Loucy (cell line): ENCODE results near the gene PRRX2.

Experiments
- H2AFZ ChIP-seq: fragments of 200-600 bp; sonication (generic); 2 replicates; pipeline ENCODE4 v1.6.0; 2016; ENCODE audit warnings: antibody characterized with exemption, mild to moderate bottlenecking, low read length, moderate library complexity
- H3F3A ChIP-seq: fragments of 200-600 bp; 2 replicates; pipeline ENCODE4 v1.6.0; 2016; ENCODE audit warnings: antibody characterized with exemption, low read depth, mild to moderate bottlenecking
- H3K27me3 ChIP-seq: fragments of 200-600 bp; sonication (generic); 2 replicates; pipeline ENCODE4 v1.6.1; 2014; ENCODE audit warnings: low read length, mild to moderate bottlenecking; ENCODE audit not compliant: insufficient read depth, poor library complexity, severe bottlenecking
- H3K36me3 ChIP-seq: fragments of 200-600 bp; sonication (generic); 2 replicates; pipeline ENCODE4 v1.6.1; 2016; ENCODE audit warnings: low read length; ENCODE audit not compliant: insufficient read depth
- H3K4me1 ChIP-seq: fragments of 200-600 bp; sonication (generic); 2 replicates; pipeline ENCODE4 v1.5.1; 2014; ENCODE audit warnings: low read length, mild to moderate bottlenecking; ENCODE audit not compliant: insufficient read depth, poor library complexity, severe bottlenecking
- H3K4me2 ChIP-seq: fragments of 200-600 bp; sonication (generic); 2 replicates; pipeline ENCODE4 v1.6.0; 2014; ENCODE audit warnings: antibody characterized with exemption, low read length, low read depth, mild to moderate bottlenecking; ENCODE audit not compliant: poor library complexity, severe bottlenecking
- H3K4me3 ChIP-seq: fragments of 200-600 bp; sonication (generic); 2 replicates; pipeline ENCODE4 v1.5.1; 2014; ENCODE audit warnings: low read length, mild to moderate bottlenecking, mixed read lengths; ENCODE audit not compliant: poor library complexity, severe bottlenecking
- H3K79me2 ChIP-seq: fragments of 200-600 bp; sonication (generic); 2 replicates; pipeline ENCODE4 v1.6.1; 2014; ENCODE audit warnings: low read length; ENCODE audit not compliant: insufficient read depth
- H3K9ac ChIP-seq: fragments of 200-600 bp; sonication (generic); 2 replicates; pipeline ENCODE4 v1.6.0; 2014; ENCODE audit warnings: mild to moderate bottlenecking, low read depth, low read length, moderate library complexity; ENCODE audit not compliant: poor library complexity, severe bottlenecking
- H3K9me2 ChIP-seq: fragments of 200-600 bp; sonication (generic); replicated peaks from 2 replicates; pipeline ENCODE4 v1.6.1; 2016; ENCODE audit warnings: low read depth, low read length, mixed read lengths
- H3K9me3 ChIP-seq: fragments of 200-600 bp; sonication (generic); 2 replicates; pipeline ENCODE4 v1.6.1; 2014; ENCODE audit warnings: mild to moderate bottlenecking, antibody characterized with exemption, low read length, low read depth; ENCODE audit not compliant: insufficient read depth
- H4K20me1 ChIP-seq: fragments of 200-600 bp; sonication (generic); 2 replicates; pipeline ENCODE4 v1.6.0; 2014; ENCODE audit warnings: antibody characterized with exemption, low read length, mild to moderate bottlenecking; ENCODE audit not compliant: insufficient read depth, poor library complexity, severe bottlenecking
- CTCF ChIP-seq: fragments of 200-600 bp; sonication (generic); conservative IDR thresholded peaks from 2 replicates; pipeline ENCODE4 v1.5.1; 2014; ENCODE audit warnings: mild to moderate bottlenecking, antibody characterized with exemption, low read length
- EZH2phosphoT487 ChIP-seq: fragments of 200-600 bp; IDR thresholded peaks from 2 replicates; pipeline ENCODE4 v1.6.1; 2018; ENCODE audit warnings: antibody characterized with exemption, mild to moderate bottlenecking, moderate library complexity, borderline replicate concordance

PRRX2 gene

GRCh38 chr9:129648092-129648763 lies 17.2 kb upstream of the PRRX2 start:
- Histone ChIP-seq H3K9me3 (no peaks in the 10 kb centered on the region), H3K36me3 (no peaks in the 10 kb centered on the region), H3K27me3 (no peaks in the 10 kb centered on the region), H3K79me2 (no peaks in the 10 kb centered on the region), H2AFZ (no peak overlapping the region), H3K4me3 (no peak overlapping the region), H3K4me1 (no peaks in the 10 kb centered on the region), H3K9ac (no peak overlapping the region), H3K4me2 (no peak overlapping the region), H4K20me1 (no peaks in the 10 kb centered on the region), H3K9me2 (no peaks in the 10 kb centered on the region), H3F3A (no peaks in the 10 kb centered on the region)
- TF ChIP-seq CTCF (no peak), EZH2phosphoT487 (no peak)

- TF ChIP-seq CTCF (no peak), EZH2phosphoT487 (no peak)
- Histone ChIP-seq H3K9ac (no peak overlapping the region), H3K4me1 (no peaks in the 10 kb centered on the region), H3K9me3 (no peaks in the 10 kb centered on the region), H2AFZ (no peak overlapping the region), H3K79me2 (no peaks in the 10 kb centered on the region), H4K20me1 (no peaks in the 10 kb centered on the region), H3K4me3 (no peak overlapping the region), H3K27me3 (no peaks in the 10 kb centered on the region), H3K4me2 (no peak overlapping the region), H3K9me2 (no peaks in the 10 kb centered on the region), H3K36me3 (no peaks in the 10 kb centered on the region), H3F3A (no peaks in the 10 kb centered on the region)
Observed at GRCh38 chr9:129648764-129649115, 16.7 kb upstream of the PRRX2 start.

DNA sequence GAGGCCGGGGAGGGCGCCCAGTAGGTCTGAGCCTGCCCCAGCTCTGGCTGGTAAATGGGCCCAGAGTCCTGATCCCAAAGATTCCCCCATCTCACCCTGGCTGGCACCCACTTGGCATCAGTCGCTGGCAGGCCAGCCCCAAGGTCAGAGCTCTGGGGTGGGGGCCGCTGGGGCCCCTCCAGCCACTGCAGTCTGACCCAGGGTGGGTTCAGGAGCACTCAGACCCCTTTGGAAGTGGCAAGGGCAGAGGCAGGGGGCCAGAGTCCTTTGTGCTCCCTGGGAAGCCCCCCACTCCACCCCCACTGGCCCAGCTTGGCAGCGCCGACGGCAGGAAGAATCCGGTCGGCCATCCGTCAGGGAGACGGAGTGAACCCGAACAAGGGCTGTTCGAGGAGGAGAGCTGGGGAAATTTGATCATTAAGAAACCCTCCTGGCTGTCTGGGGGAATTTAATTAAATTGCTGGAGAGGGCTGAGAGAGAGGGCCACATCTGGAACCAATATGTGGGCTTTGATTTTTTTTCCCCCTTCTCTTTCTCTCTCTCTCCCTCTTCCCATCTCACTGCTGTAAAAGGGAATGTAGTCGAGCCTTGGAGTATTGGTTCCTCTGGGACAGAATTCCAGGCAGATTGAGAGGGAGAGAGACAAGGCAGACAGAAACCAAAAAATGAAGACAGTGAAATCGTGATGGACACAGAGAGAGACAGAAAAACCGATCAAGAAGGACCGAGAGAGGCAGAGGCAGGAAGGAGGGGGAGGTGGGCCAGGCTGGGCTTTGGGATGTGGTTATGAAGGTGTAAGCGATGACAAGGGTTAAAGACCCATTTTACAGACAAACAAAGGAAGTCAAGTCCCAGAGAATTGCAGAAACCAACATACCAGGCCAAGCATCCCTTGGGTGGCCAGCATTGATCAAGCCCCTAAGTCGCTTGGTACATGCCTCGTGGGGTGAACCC lies 15.4 kb upstream of the PRRX2 start:
- TF ChIP-seq EZH2phosphoT487 (no peak), CTCF (no peak)
- no peaks in the 10 kb centered on the region for H3K36me3 ChIP-seq

More for the DNA sequence above, 15.4 kb upstream of the PRRX2 start:
- Histone ChIP-seq H4K20me1 (no peaks in the 10 kb centered on the region), H2AFZ (no peak overlapping the region), H3K27me3 (no peaks in the 10 kb centered on the region), H3K9me2 (no peaks in the 10 kb centered on the region), H3F3A (no peaks in the 10 kb centered on the region), H3K9me3 (no peaks in the 10 kb centered on the region), H3K4me2 (no peak overlapping the region), H3K79me2 (no peaks in the 10 kb centered on the region), H3K9ac (no peak overlapping the region), H3K4me1 (no peaks in the 10 kb centered on the region), H3K4me3 (no peak overlapping the region)
